Activated CD4-positive, alpha-beta T cell treated with anti-CD3 and anti-CD28 coated beads for 36 hours (primary cell): ENCODE results near the gene ERCC5. TPM values are rescaled to one million over a fixed set of nuclear protein-coding genes. Genes with fewer than 3 reads are reported as not detected.

Experiments used
- ATAC-seq: fragments of 200-7000 bp; cut with Tn5 transposase; one replicate; pipeline ENCODE4 v1.10.0; 2021; ENCODE audit warnings: mild to moderate bottlenecking, moderate library complexity
- CTCF ChIA-PET: fragments of 350-600 bp; sonication (Branson Sonifier 250); formaldehyde crosslinking; loops from one replicate; lab custom pipeline; 2021; ENCODE audit warnings: antibody characterized with exemption; lab: Charles Lee
- POLR2A ChIA-PET: fragments of 350-600 bp; sonication (Branson Sonifier 250); formaldehyde crosslinking; loops from one replicate; lab custom pipeline; 2021; ENCODE audit warnings: antibody characterized with exemption, inconsistent platforms; lab: Charles Lee
- DNase-seq: peaks from one replicate; pipeline ENCODE4 v3.0.0-alpha.2; 2020
- H3K27ac Mint-ChIP-seq: one replicate; pipeline ENCODE4 v1.8.0; 2021; ENCODE audit warnings: mixed read lengths
- H3K27me3 Mint-ChIP-seq: one replicate; pipeline ENCODE4 v1.8.0; 2021; ENCODE audit warnings: mixed read lengths
- H3K36me3 Mint-ChIP-seq: one replicate; pipeline ENCODE4 v1.8.0; 2021; ENCODE audit warnings: low read depth, mixed read lengths
- H3K4me1 Mint-ChIP-seq: one replicate; pipeline ENCODE4 v1.8.0; 2021; ENCODE audit warnings: mixed read lengths
- H3K4me3 Mint-ChIP-seq: one replicate; pipeline ENCODE4 v1.8.0; 2021; ENCODE audit warnings: mild to moderate bottlenecking, moderate library complexity, mixed read lengths
- H3K9me3 Mint-ChIP-seq: one replicate; pipeline ENCODE4 v1.8.0; 2021; ENCODE audit warnings: low read depth, mixed read lengths
- intact Hi-C, 2 experiments: fragments of 100-400 bp; cut with DNase I in 1 of 2; cut with micrococcal nuclease in 1 of 2; formaldehyde crosslinking; loops; one replicate each; pipeline versions ENCODE4 v1.14.2 to v1.15.1; 2022 to 2024; cut with DNase I, micrococcal nuclease
- total RNA-seq, 2 experiments: library from RNA; stranded (reverse); gene quantifications; one replicate each; pipeline ENCODE4 v1.2.3, GENCODE V29; 2021

The ERCC5 gene
- total RNA-seq, 2 experiments from 2014 or later, result 74.8 to 79.1 TPM

DNA sequence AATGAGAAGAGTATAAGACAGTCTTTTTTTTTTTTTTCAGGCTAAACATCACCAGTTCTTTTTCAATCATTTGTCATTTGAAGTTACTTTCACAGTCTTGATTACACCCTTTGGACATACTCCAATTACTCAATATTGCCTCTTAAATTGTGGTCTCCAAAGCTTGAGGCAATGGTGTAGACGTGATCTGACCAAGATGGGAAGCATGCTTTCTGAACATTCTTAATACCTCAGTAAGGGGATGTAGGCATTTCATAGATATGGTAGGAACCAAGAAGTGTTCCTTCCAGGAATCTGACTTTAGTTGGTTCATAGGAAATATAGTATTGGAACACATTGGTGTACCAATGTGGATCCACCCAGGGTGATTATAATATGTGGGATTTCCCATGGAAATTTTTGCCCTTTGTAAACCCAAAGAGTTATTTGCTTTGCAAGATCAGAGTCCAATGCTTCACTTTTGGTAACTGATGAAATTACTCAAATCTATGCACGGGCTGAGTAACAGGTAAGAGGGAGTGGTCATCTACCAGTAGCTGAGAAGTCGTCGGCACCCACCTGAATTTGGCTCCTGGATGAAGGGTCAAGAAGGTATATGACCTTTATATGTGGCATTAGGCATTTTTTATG is 62.2 kb downstream of the ERCC5 start:
- DNase-seq (no peak), ATAC-seq (no peak)
- intact Hi-C loops, result no loop called here
- H3K36me3 Mint-ChIP-seq, result no peaks in the 10 kb centered on the region
- no peaks in the 10 kb centered on the region for H3K4me1 Mint-ChIP-seq
- H3K4me3 Mint-ChIP-seq, result no peak overlapping the region
- POLR2A ChIA-PET, result no interaction called here
- CTCF ChIA-PET, result interaction anchor here (2.0 kb wide), 1 partner anchor 38 kb away, joined by 6 read pairs; no protein-coding TSS in a partner anchor
- peaks cover 17% of the 10 kb centered on the region for H3K27me3 Mint-ChIP-seq
- H3K9me3 Mint-ChIP-seq, result no peaks in the 10 kb centered on the region
- H3K27ac Mint-ChIP-seq, result no peak overlapping the region

DNA sequence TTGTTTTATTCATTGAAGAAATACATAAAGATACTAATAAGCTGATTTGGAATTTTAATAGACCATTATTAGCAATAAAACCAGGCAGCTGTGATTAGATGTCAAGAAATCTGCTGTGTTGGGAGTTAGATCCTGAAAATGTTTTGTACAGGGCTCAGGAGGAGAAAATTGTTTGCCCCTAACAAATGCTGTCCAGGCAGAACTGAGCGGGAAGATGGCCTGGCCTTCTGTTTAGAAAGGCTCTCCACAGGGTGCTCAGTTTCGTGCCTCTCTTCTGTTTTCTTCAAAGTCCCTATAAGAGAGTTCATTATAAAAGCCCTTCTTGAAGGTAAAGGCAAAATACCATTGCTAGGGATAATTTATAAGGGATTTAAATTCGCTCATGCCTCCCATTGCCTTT is 64.1 kb downstream of the ERCC5 start:
- peaks cover 16% of the 10 kb centered on the region for H3K27me3 Mint-ChIP-seq
- no peaks in the 10 kb centered on the region for H3K36me3 Mint-ChIP-seq
- no peak overlapping the region for H3K27ac Mint-ChIP-seq
- no peak overlapping the region for H3K4me3 Mint-ChIP-seq
- POLR2A ChIA-PET, result no interaction called here
- intact Hi-C loops, result no loop called here
- CTCF ChIA-PET, result interaction anchor here (0.8 kb wide), 1 partner anchor 9 kb away, joined by 3 read pairs; no protein-coding TSS in a partner anchor
- no peaks in the 10 kb centered on the region for H3K9me3 Mint-ChIP-seq
- H3K4me1 Mint-ChIP-seq, result no peaks in the 10 kb centered on the region
- DNase-seq, result no peak
- no peak for ATAC-seq

DNA sequence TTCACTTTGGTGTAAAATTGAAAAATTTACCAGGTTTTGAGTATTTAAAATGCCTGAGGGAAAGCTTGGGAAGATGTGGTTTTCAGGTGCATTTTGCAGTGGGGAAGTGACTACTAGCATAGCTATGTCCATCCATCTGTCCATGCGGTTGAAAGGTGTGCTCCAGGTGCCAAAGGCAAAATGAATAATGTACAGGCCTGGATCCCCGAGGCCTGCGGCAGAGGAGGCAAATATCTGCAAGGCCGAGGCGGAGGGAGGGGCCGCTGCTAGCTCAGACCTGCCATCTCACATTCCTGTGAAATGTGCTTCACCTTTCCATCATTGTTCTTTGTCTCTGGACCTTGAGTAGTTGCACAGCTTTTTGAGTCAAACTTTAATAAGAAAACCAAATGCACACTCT is 65.5 kb downstream of the ERCC5 start:
- ATAC-seq (no peak), DNase-seq (no peak)
- no peak overlapping the region for H3K4me3 Mint-ChIP-seq
- H3K4me1 Mint-ChIP-seq, result no peaks in the 10 kb centered on the region
- H3K27ac Mint-ChIP-seq, result no peak overlapping the region
- no peaks in the 10 kb centered on the region for H3K9me3 Mint-ChIP-seq
- ChIA-PET POLR2A (no interaction called here), CTCF (interaction anchor here (0.6 to 2.1 kb wide), 5 partner anchors 9 to 229 kb away, joined by 3 to 6 read pairs (median 4); no protein-coding TSS in a partner anchor)
- no peaks in the 10 kb centered on the region for H3K36me3 Mint-ChIP-seq
- intact Hi-C loops, result no loop called here
- peaks cover 20% of the 10 kb centered on the region for H3K27me3 Mint-ChIP-seq

DNA sequence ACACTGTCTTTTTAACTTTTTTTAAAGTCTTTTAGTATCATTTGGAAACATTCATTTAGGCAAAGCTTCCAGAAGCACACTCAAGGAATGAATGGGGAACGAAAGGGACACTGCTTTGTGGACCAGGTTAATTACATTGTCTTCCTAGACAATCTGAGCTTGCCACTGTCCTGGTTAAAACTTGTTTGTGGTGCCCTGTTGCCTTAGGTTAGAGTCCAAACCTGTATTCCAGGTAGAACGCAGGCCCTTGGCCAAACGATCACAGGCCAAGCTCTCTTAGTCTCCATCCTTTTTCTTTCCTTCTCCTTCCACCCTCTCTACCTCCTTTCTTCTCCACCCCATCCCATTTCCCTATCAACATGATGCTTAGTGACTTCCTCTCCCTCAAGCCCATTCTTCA is 66.8 kb downstream of the ERCC5 start:
- ChIA-PET POLR2A (no interaction called here), CTCF (interaction anchor here (1.0 to 2.1 kb wide), 4 partner anchors 10 to 228 kb away, joined by 3 to 6 read pairs (median 4); no protein-coding TSS in a partner anchor)
- no peak overlapping the region for H3K27ac Mint-ChIP-seq
- no peak overlapping the region for H3K4me3 Mint-ChIP-seq
- H3K4me1 Mint-ChIP-seq, result no peaks in the 10 kb centered on the region
- H3K9me3 Mint-ChIP-seq, result no peaks in the 10 kb centered on the region
- ATAC-seq (no peak), DNase-seq (no peak)
- no peaks in the 10 kb centered on the region for H3K36me3 Mint-ChIP-seq
- intact Hi-C loops, result no loop called here
- peaks cover 24% of the 10 kb centered on the region for H3K27me3 Mint-ChIP-seq

DNA sequence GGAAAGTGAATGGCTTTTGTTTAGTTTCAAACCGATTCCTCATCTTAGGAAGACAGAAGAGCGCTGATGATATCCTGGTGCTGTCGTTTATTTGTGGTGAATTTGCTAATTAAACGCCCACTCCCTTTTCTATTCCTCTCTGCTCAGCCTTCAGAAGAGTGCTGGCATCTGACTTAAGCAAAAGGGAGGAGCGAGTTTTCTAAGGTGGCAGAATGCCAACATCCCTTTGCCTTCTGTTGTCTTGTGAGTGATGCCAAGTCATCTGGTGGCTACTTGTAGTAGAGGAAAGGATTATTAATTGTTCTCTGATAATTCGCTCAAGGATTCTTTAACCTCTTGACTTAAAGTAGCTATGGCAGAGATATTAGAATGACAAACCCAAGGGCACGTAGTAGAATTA is 68.1 kb downstream of the ERCC5 start:
- H3K27me3 Mint-ChIP-seq, result peaks cover 18% of the 10 kb centered on the region
- ChIA-PET CTCF (interaction anchor here (1.1 to 1.7 kb wide), 3 partner anchors 7 to 40 kb away, joined by 3 to 5 read pairs (median 3); no protein-coding TSS in a partner anchor), POLR2A (interaction anchor here (0.6 kb wide), 1 partner anchor 1715 kb away, joined by 3 read pairs; no protein-coding TSS in a partner anchor)
- H3K4me3 Mint-ChIP-seq, result no peak overlapping the region
- H3K27ac Mint-ChIP-seq, result no peak overlapping the region
- intact Hi-C loops, result no loop called here
- no peaks in the 10 kb centered on the region for H3K9me3 Mint-ChIP-seq
- H3K36me3 Mint-ChIP-seq, result no peaks in the 10 kb centered on the region
- ATAC-seq, result no peak
- no peaks in the 10 kb centered on the region for H3K4me1 Mint-ChIP-seq
- DNase-seq, result no peak

DNA sequence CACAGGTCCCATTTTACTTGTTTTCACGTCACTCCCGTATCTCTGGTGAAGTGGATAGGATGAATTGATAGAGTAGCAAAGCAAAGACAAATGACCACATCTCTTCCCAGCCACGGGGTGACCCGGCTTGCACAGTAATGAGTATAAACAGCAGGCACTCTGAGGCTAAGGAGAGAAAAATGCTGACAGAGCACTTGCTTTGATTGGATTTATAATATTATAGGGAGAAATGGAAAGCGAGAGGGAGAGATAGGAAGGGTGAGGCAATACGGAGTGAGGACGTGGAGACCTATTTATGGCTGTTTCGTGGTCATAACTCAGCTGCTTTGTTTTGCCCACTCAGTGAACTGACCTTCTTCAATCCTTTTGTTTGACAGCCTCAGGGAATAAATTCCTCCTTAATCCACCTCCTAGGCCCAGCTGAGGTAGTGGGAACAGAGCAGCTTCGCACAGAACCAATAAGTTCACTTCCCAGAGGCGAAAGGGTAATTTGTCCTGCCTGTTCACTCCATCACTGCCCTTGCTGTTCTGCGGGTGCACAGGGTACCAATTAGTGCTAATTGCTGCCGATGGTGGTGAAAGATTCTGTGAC is 68.6 kb downstream of the ERCC5 start:
- DNase-seq, result no peak
- CTCF ChIA-PET, result interaction anchor here (1.1 to 1.7 kb wide), 3 partner anchors 7 to 40 kb away, joined by 3 to 5 read pairs (median 3); no protein-coding TSS in a partner anchor
- H3K27me3 Mint-ChIP-seq, result peaks cover 18% of the 10 kb centered on the region
- POLR2A ChIA-PET, result no interaction called here
- no peaks in the 10 kb centered on the region for H3K36me3 Mint-ChIP-seq
- H3K27ac Mint-ChIP-seq, result no peak overlapping the region
- intact Hi-C loops, result no loop called here
- no peaks in the 10 kb centered on the region for H3K9me3 Mint-ChIP-seq
- no peak for ATAC-seq
- no peak overlapping the region for H3K4me3 Mint-ChIP-seq
- H3K4me1 Mint-ChIP-seq, result no peaks in the 10 kb centered on the region

DNA sequence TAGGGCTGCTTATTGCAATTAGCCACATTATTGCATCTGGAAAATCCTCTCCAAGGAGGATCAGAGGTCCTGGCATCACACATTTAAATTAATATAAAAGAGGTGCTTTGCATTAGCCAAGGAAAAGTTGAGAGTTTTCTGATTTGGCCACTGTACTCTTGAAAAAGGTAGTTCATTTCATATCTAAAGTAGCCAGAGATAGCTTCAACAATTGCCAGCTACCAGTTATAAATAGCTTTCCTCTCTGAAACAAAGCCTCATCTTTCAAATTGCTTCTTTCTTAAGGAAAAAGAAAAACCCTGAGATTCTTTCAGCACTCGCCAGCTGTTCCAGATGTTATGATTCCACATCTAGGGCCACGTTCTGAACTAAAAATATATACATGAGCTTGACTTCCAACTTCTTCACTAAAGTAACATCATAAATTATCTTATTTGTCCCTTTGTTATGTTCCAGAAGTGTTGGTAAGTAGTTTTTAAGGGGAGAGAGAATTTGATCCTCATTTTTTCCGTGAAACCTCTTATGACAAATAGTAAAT is 69.6 kb downstream of the ERCC5 start:
- ATAC-seq (no peak), DNase-seq (no peak)
- Mint-ChIP-seq H3K36me3 (no peaks in the 10 kb centered on the region), H3K4me1 (no peaks in the 10 kb centered on the region), H3K4me3 (no peak overlapping the region), H3K27ac (no peak overlapping the region), H3K9me3 (no peaks in the 10 kb centered on the region), H3K27me3 (peaks cover 21% of the 10 kb centered on the region)
- intact Hi-C loops, result no loop called here
- ChIA-PET CTCF (interaction anchor here (0.6 to 1.7 kb wide), 11 partner anchors 8 to 768 kb away, joined by 3 to 5 read pairs (median 3); no protein-coding TSS in a partner anchor), POLR2A (no interaction called here)

DNA sequence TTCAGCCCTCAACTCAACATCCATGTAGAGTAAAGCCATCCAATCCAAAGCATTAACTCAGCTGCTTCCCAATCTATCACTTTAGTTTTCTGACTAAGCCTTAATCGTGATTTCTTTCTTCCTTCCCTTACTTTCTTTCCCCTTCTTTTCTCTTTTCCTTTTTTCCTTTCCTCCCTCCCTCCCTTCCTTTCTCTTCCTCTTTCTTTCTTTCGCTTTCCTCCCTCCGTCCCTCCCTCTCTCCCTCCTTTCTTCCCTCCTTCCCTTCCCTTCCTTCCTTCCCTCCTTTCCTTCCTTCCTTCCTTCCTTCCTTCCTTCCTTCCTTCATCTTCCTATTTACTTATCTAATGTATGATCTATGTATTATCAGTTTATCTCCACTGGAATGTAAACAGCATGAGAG is 71.2 kb downstream of the ERCC5 start:
- Mint-ChIP-seq H3K4me1 (no peaks in the 10 kb centered on the region), H3K27ac (no peak overlapping the region), H3K27me3 (peaks cover 28% of the 10 kb centered on the region), H3K36me3 (no peaks in the 10 kb centered on the region), H3K9me3 (no peaks in the 10 kb centered on the region), H3K4me3 (no peak overlapping the region)
- ATAC-seq (no peak), DNase-seq (no peak)
- POLR2A ChIA-PET, result no interaction called here
- intact Hi-C loops, result loop anchor here (2.0 kb wide), 1 partner anchor 224 kb away; no protein-coding TSS in a partner anchor
- CTCF ChIA-PET, result interaction anchor here (0.6 kb wide), 1 partner anchor 1436 kb away, joined by 3 read pairs; no protein-coding TSS in a partner anchor

DNA sequence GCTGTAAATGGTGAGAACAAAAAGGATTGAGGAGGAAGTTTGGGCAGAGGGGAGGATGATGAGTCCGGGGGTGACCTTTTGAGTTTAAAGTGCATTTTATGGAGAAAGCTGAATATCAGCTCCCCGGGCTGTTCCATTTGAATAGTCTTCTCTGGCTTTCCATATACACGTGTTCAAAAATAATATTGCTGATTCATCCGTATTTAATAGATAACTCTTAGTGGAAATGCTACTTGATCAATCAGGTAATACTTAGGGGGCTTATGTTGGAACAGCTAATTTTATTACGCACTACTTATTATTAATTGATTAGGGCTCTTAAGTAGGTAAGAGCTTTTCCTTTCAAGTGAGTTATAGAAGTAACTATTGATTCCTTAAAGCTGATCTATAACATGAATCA is 76.4 kb downstream of the ERCC5 start:
- CTCF ChIA-PET, result interaction anchor here (0.6 kb wide), 1 partner anchor 218 kb away, joined by 4 read pairs; no protein-coding TSS in a partner anchor
- Mint-ChIP-seq H3K4me3 (no peak overlapping the region), H3K36me3 (no peaks in the 10 kb centered on the region), H3K4me1 (no peaks in the 10 kb centered on the region), H3K9me3 (peaks cover 5% of the 10 kb centered on the region), H3K27ac (no peak overlapping the region), H3K27me3 (peaks cover 29% of the 10 kb centered on the region)
- DNase-seq (no peak), ATAC-seq (no peak)
- POLR2A ChIA-PET, result no interaction called here
- intact Hi-C loops, result no loop called here
